ENCODE data around the gene IPO4. TPM values are rescaled to one million over a fixed set of nuclear protein-coding genes. Genes with fewer than 3 reads are reported as not detected.

Gene IPO4
- total and polyA plus RNA-seq, 2 experiments from 2014 or later = 19.0 to 19.5 TPM

- no peak for DNase-seq (ENCODE audit: low spot score)
- no peaks in the 10 kb centered on the region for H3K4me1 ChIP-seq (ENCODE audit: insufficient read depth)
- H2AFZ ChIP-seq = no peak overlapping the region
- H3K4me2 ChIP-seq = no peak overlapping the region
- no peaks in the 10 kb centered on the region for H3K9me2 ChIP-seq (replicated peaks; ENCODE audit: insufficient read depth)
- no peaks in the 10 kb centered on the region for H4K20me1 ChIP-seq (ENCODE audit: insufficient read depth, poor library complexity, severe bottlenecking)
- 91% methylated on average over 14 of the region's 14 CpGs for WGBS (ENCODE audit: low lambda C conversion rate, missing lambda C conversion rate)
- no peak overlapping the region for H3K4me3 ChIP-seq
- TF ChIP-seq EZH2phosphoT487 (IDR thresholded peaks at IDR 0.05; ENCODE audit: low read depth, severe bottlenecking, unreplicated experiment) (no peak), EZH2 (IDR thresholded peaks at IDR 0.05; ENCODE audit: borderline replicate concordance) (no peak)
- TF ChIP-seq, protein P1, sequence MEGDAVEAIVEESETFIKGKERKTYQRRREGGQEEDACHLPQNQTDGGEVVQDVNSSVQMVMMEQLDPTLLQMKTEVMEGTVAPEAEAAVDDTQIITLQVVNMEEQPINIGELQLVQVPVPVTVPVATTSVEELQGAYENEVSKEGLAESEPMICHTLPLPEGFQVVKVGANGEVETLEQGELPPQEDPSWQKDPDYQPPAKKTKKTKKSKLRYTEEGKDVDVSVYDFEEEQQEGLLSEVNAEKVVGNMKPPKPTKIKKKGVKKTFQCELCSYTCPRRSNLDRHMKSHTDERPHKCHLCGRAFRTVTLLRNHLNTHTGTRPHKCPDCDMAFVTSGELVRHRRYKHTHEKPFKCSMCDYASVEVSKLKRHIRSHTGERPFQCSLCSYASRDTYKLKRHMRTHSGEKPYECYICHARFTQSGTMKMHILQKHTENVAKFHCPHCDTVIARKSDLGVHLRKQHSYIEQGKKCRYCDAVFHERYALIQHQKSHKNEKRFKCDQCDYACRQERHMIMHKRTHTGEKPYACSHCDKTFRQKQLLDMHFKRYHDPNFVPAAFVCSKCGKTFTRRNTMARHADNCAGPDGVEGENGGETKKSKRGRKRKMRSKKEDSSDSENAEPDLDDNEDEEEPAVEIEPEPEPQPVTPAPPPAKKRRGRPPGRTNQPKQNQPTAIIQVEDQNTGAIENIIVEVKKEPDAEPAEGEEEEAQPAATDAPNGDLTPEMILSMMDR (IDR thresholded peaks at IDR 0.05; ENCODE audit: poor library complexity) = no peak
- H3K9me3 ChIP-seq (ENCODE audit: low read depth) = no peaks in the 10 kb centered on the region
- no peak overlapping the region for H3K27ac ChIP-seq
- peaks cover 10% of the 10 kb centered on the region for H3K79me2 ChIP-seq
- H3K27me3 ChIP-seq = no peaks in the 10 kb centered on the region
- no peaks in the 10 kb centered on the region for H3K36me3 ChIP-seq (replicated peaks; ENCODE audit: insufficient read depth, low read depth)
Measured at GRCh38 chr14:24182110-24182882, 6.3 kb downstream of the IPO4 start.

DNA sequence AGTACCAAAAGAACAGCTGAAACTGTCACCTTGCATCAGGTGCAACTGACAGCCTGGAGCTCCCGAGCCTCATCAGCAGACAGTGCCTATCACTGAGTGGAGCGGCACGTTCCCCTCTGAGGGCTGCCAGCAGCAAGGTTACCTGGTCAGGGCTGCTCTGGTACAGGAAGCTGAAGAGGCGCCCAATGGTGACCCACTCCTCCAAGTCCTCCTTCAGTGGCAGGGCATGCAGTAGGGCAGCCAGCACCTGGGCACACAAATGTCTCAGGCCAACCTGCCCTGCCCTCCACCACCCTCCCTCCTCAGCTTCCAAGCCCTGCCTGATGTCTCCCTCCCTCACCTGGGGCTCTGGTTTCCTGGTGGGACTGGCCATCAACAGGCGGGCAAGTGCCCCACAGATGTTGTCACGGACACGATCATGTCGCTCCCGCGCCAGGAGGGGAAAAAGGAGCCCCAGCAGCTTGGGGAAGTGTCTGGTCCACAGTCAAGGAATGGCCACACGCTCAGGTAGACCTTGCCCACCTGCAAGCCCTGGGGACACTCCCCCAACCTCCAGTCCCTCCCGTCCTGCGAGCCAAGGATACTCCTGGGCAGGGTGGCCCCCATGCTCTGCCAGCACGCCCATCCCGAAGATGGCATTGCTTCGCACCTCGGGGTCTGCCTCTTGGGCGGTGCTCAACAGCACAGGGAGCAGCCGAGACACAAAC lies 7.1 kb downstream of the IPO4 start:
- Histone ChIP-seq H4K20me1 (ENCODE audit: insufficient read depth, poor library complexity, severe bottlenecking) (no peaks in the 10 kb centered on the region), H3K27ac (no peak overlapping the region), H3K4me3 (no peak overlapping the region), H3K4me2 (no peak overlapping the region), H3K79me2 (peaks cover 5% of the 10 kb centered on the region), H3K9me3 (ENCODE audit: low read depth) (no peaks in the 10 kb centered on the region), H3K27me3 (no peaks in the 10 kb centered on the region), H3K36me3 (replicated peaks; ENCODE audit: insufficient read depth, low read depth) (peaks cover under 1% of the 10 kb centered on the region), H3K9me2 (replicated peaks; ENCODE audit: insufficient read depth) (no peaks in the 10 kb centered on the region), H3K4me1 (ENCODE audit: insufficient read depth) (no peaks in the 10 kb centered on the region), H2AFZ (no peak overlapping the region)
- WGBS (ENCODE audit: low lambda C conversion rate, missing lambda C conversion rate) = 90% methylated on average over 19 of the region's 19 CpGs
- DNase-seq (ENCODE audit: low spot score) = no peak
- TF ChIP-seq EZH2 (IDR thresholded peaks at IDR 0.05; ENCODE audit: borderline replicate concordance) (no peak), EZH2phosphoT487 (IDR thresholded peaks at IDR 0.05; ENCODE audit: low read depth, severe bottlenecking, unreplicated experiment) (no peak)
- TF ChIP-seq, protein P1 (IDR thresholded peaks at IDR 0.05; ENCODE audit: poor library complexity) = no peak

- peaks cover 2% of the 10 kb centered on the region for H3K36me3 ChIP-seq (replicated peaks; ENCODE audit: insufficient read depth, low read depth)
- WGBS (ENCODE audit: low lambda C conversion rate, missing lambda C conversion rate) = 85% methylated on average over 18 of the region's 18 CpGs
- H3K27ac ChIP-seq = peak overlapping the region; percentile 87
- DNase-seq (ENCODE audit: low spot score) = peak; percentile 60
- no peak overlapping the region for H3K4me2 ChIP-seq
- no peaks in the 10 kb centered on the region for H3K9me2 ChIP-seq (replicated peaks; ENCODE audit: insufficient read depth)
- no peak overlapping the region for H3K4me3 ChIP-seq
- peaks cover 2% of the 10 kb centered on the region for H3K79me2 ChIP-seq
- TF ChIP-seq EZH2phosphoT487 (IDR thresholded peaks at IDR 0.05; ENCODE audit: low read depth, severe bottlenecking, unreplicated experiment) = no peak
- no peak for TF ChIP-seq EZH2 (IDR thresholded peaks at IDR 0.05; ENCODE audit: borderline replicate concordance)
- H2AFZ ChIP-seq = no peak overlapping the region
- H3K27me3 ChIP-seq = no peaks in the 10 kb centered on the region
- H4K20me1 ChIP-seq (ENCODE audit: insufficient read depth, poor library complexity, severe bottlenecking) = no peaks in the 10 kb centered on the region
- no peaks in the 10 kb centered on the region for H3K9me3 ChIP-seq (ENCODE audit: low read depth)
- H3K4me1 ChIP-seq (ENCODE audit: insufficient read depth) = no peaks in the 10 kb centered on the region
Measured at GRCh38 chr14:24179961-24180796, 8.4 kb downstream of the IPO4 start.
